K562 (cell line): Measurements from ENCODE around the gene CACNA1C. TPM values are rescaled to one million over a fixed set of nuclear protein-coding genes. Genes with fewer than 3 reads are reported as not detected.

Experiments used
- ATAC-seq: fragments of 200-7000 bp; cut with Tn5 transposase; 3 replicates; pipeline ENCODE4 v1.9.1; 2020; ENCODE audit warnings: moderate library complexity
- BruUV-seq: library from RNA; stranded (reverse); fragments of 400-500 nt; replicated peaks from 2 replicates; lab custom pipeline; 2021; lab: Mats Ljungman, UMichigan
- CTCF ChIA-PET: fragments of 300-600 bp; formaldehyde crosslinking; extraction: SDS; loops from one replicate; lab custom pipeline; 2021; ENCODE audit warnings: low intra/inter-chr PET ratio; lab: Yijun Ruan, JAX
- POLR2A ChIA-PET: fragments of 300-600, 350-650 bp; sonication (Branson Sonifier 250); formaldehyde crosslinking; extraction: SDS; loops from one replicate; lab custom pipeline; 2021; ENCODE audit warnings: antibody characterized with exemption, inconsistent platforms; lab: Yijun Ruan, JAX
- DNase-seq, 4 experiments: peaks; one replicate each; pipeline versions ENCODE4 v3.0.0 to v3.0.0-alpha.2; 2011 to 2018; ENCODE audit warnings: low spot score in 3 of 4, mixed read lengths in 3 of 4; ENCODE audit errors: extremely low read depth in 1 of 4
- FAIRE-seq: peaks from 2 replicates; lab custom pipeline; 2011; peaks lifted over from hg19 to GRCh38; lab: Jason Lieb, UNC
- H2AFZ ChIP-seq: 2 replicates; pipeline ENCODE4 v1.6.0; 2011; ENCODE audit warnings: low read depth, low read length, control low read depth, inconsistent platforms
- H3K27ac ChIP-seq: fragments of 200-600 bp; 3 replicates; pipeline ENCODE4 v1.8.0; 2011; ENCODE audit warnings: low read depth, mild to moderate bottlenecking, control low read depth, inconsistent platforms, low read length, moderate library complexity, mixed read lengths; ENCODE audit errors: extremely low read depth
- H3K27me3 ChIP-seq, 2 experiments: fragments of 300-600 bp in 1 of 2; 2 replicates in 1 of 2; 3 replicates in 1 of 2; pipeline versions ENCODE4 v1.6.0 to v1.8.0; 2011; ENCODE audit warnings: inconsistent platforms in 2 of 2, low read length in 2 of 2, mild to moderate bottlenecking in 1 of 2, mixed read lengths in 1 of 2, moderate library complexity in 1 of 2; ENCODE audit not compliant: control insufficient read depth in 2 of 2, insufficient read depth in 2 of 2
- H3K36me3 ChIP-seq: fragments of 300-600 bp; 3 replicates; pipeline ENCODE4 v1.8.0; 2011; ENCODE audit warnings: mild to moderate bottlenecking, low read length, inconsistent platforms; ENCODE audit not compliant: control insufficient read depth, insufficient read depth
- H3K4me1 ChIP-seq, 2 experiments: fragments of 200-600 bp in 1 of 2; replicated peaks in 1 of 2; 2 replicates in 1 of 2; 3 replicates in 1 of 2; pipeline versions ENCODE4 v1.5.1 to v1.8.0; 2011; ENCODE audit warnings: inconsistent platforms in 2 of 2, low read length in 2 of 2, mild to moderate bottlenecking in 1 of 2, mixed read lengths in 1 of 2, moderate library complexity in 1 of 2; ENCODE audit not compliant: control insufficient read depth in 2 of 2, insufficient read depth in 2 of 2
- H3K4me2 ChIP-seq: 2 replicates; pipeline ENCODE4 v1.6.1; 2011; ENCODE audit warnings: low read length, control low read depth, inconsistent platforms, mixed read lengths; ENCODE audit not compliant: insufficient read depth
- H3K4me3 ChIP-seq: fragments of 200-600 bp; sonication (generic), shearing (Covaris generic); 2 replicates; pipeline ENCODE4 v1.5.1; 2016; ENCODE audit warnings: control low read depth, inconsistent platforms
- H3K79me2 ChIP-seq: fragments of 200-600 bp; 3 replicates; pipeline ENCODE4 v1.8.0; 2011; ENCODE audit warnings: low read length, inconsistent platforms; ENCODE audit not compliant: control insufficient read depth, insufficient read depth
- H3K9ac ChIP-seq, 2 experiments: 2 replicates each; pipeline versions ENCODE4 v1.6.0 to v1.6.1; 2011; ENCODE audit warnings: low read depth in 2 of 2, low read length in 2 of 2, control low read depth in 1 of 2, inconsistent platforms in 1 of 2, mild to moderate bottlenecking in 1 of 2, mixed read lengths in 1 of 2; ENCODE audit not compliant: insufficient read depth in 1 of 2
- H3K9me1 ChIP-seq: one replicate; pipeline ENCODE4 v1.6.0; 2011; ENCODE audit warnings: inconsistent platforms, mild to moderate bottlenecking, low read length, moderate library complexity; ENCODE audit not compliant: control insufficient read depth, insufficient read depth
- H3K9me3 ChIP-seq: replicated peaks from 2 replicates; pipeline ENCODE4 v1.5.1; 2011; ENCODE audit warnings: low read depth, low read length, inconsistent platforms; ENCODE audit not compliant: control insufficient read depth, insufficient read depth
- H4K20me1 ChIP-seq: replicated peaks from 2 replicates; pipeline ENCODE4 v1.6.1; 2011; ENCODE audit warnings: low read length, inconsistent platforms, mixed read lengths; ENCODE audit not compliant: control insufficient read depth, insufficient read depth
- HLTF ChIP-seq: fragments of 450-650 bp; IDR thresholded peaks from 2 replicates; pipeline ENCODE4 v1.6.1; 2016
- HMG20A ChIP-seq: fragments of 450-650 bp; formaldehyde crosslinking; conservative IDR thresholded peaks from 2 replicates; pipeline ENCODE4 v1.4.0; 2020; ENCODE audit warnings: mild to moderate bottlenecking, mixed read lengths
- ILK ChIP-seq: fragments of 450-650 bp; IDR thresholded peaks from 2 replicates; pipeline ENCODE4 v1.6.1; 2016; ENCODE audit warnings: missing genetic modification characterization, low read depth, mild to moderate bottlenecking, missing compliant biosample characterization, moderate library complexity, borderline replicate concordance
- PCBP2 ChIP-seq: fragments of 200-400 bp; formaldehyde crosslinking; IDR thresholded peaks from 2 replicates; pipeline ENCODE4 v1.6.1; 2018; ENCODE audit warnings: low read length, low read depth, mild to moderate bottlenecking, moderate library complexity; ENCODE audit not compliant: poor library complexity, severe bottlenecking
- PTRF ChIP-seq: fragments of 450-650 bp; IDR thresholded peaks from 2 replicates; pipeline ENCODE4 v1.6.1; 2016; ENCODE audit warnings: mild to moderate bottlenecking, missing genetic modification characterization, missing compliant biosample characterization
- RB1 ChIP-seq: fragments of 450-650 bp; IDR thresholded peaks from 2 replicates; pipeline ENCODE4 v1.6.1; 2017; ENCODE audit warnings: low read depth, mild to moderate bottlenecking
- RBM25 ChIP-seq: fragments of 200-400 bp; formaldehyde crosslinking; IDR thresholded peaks from 2 replicates; pipeline ENCODE4 v1.6.1; 2018; ENCODE audit warnings: low read length, low read depth, moderate library complexity; ENCODE audit not compliant: severe bottlenecking
- RNF2 ChIP-seq: sonication (generic); IDR thresholded peaks from 2 replicates; pipeline ENCODE4 v1.6.1; 2016
- SIX5 ChIP-seq, 2 experiments: IDR thresholded peaks; 2 replicates each; pipeline ENCODE4 v1.6.1; 2011; ENCODE audit warnings: low read length in 2 of 2, borderline replicate concordance in 1 of 2, low read depth in 1 of 2, mild to moderate bottlenecking in 1 of 2, moderate library complexity in 1 of 2; ENCODE audit not compliant: insufficient read depth in 1 of 2
- SOX6 ChIP-seq: fragments of 450-650 bp; IDR thresholded peaks from 2 replicates; pipeline ENCODE4 v1.6.1; 2014; ENCODE audit warnings: mild to moderate bottlenecking
- ZBTB17 ChIP-seq: fragments of 450-650 bp; formaldehyde crosslinking; IDR thresholded peaks from 2 replicates; pipeline ENCODE4 v1.4.0; 2020; ENCODE audit warnings: mild to moderate bottlenecking
- ZNF707 ChIP-seq: fragments of 250-450 bp; sonication (Bioruptor Pico); conservative IDR thresholded peaks from 2 replicates; pipeline ENCODE4 v1.8.0; 2022; ENCODE audit warnings: inconsistent platforms, mild to moderate bottlenecking, moderate library complexity
- ZNF75A ChIP-seq: fragments of 450-650 bp; formaldehyde crosslinking; IDR thresholded peaks from 2 replicates; pipeline ENCODE4 v1.4.0; 2020; ENCODE audit warnings: mild to moderate bottlenecking
- WGBS: fragments of 100-300 bp; shearing (Covaris generic); methylation state at CpG from one replicate; pipeline ENCODE4 v1.1.6; 2016; ENCODE audit warnings: low coverage, mixed read lengths; ENCODE audit not compliant: insufficient coverage; ENCODE audit errors: missing lambda C conversion rate; 5-methylcytosine and 5-hydroxymethylcytosine counted together
- in situ Hi-C: fragments of 300-500 bp; cut with MboI; formaldehyde crosslinking; loops from 4 replicates; pipeline ENCODE4 v1.15.0; 2018; ENCODE audit warnings: inconsistent platforms, mixed read lengths
- intact Hi-C: fragments of 100-400 bp; cut with micrococcal nuclease; formaldehyde crosslinking; loops from 2 replicates; pipeline ENCODE4 v1.14.2; 2022
- polyA plus RNA-seq, 8 experiments: library from polyadenylated mRNA; depleted of rRNA in 4 of 8; stranded (reverse) in 5 of 8; unstranded in 3 of 8; fragments of >200 nt; fragmentation: Nextera tagmentation in 2 of 8; fragmentation: Illumina TruSeq in 1 of 8; extraction: Ambion mirVana in 2 of 8; extraction: Trizol in 1 of 8; gene quantifications; 2 replicates each; pipeline versions ENCODE4 v1.2.1 to v1.2.3, GENCODE V29; 2011 to 2014; ENCODE audit warnings: inconsistent platforms in 1 of 8, missing spikeins in 1 of 8
- total RNA-seq, 7 experiments: library from RNA; depleted of rRNA in 6 of 7; stranded (reverse); fragments of >200 nt in 6 of 7; fragmentation: Illumina TruSeq in 2 of 7; extraction: Trizol in 2 of 7; gene quantifications; 2 replicates each; pipeline versions ENCODE4 v1.2.1 to v1.2.3, GENCODE V29; 2011 to 2021; ENCODE audit warnings: low replicate concordance in 1 of 7
- TF ChIP-seq, protein P1 (sequence below), 2 experiments: fragments of 450-650 bp; IDR thresholded peaks; 2 replicates each; pipeline ENCODE4 v1.6.1; 2016
- TF ChIP-seq, protein P2 (sequence below): fragments of 200-800 bp; sonication (Bioruptor generic); IDR thresholded peaks from 2 replicates; pipeline ENCODE4 v1.6.1; 2017; ENCODE audit warnings: missing genetic modification characterization, missing compliant biosample characterization
- TF ChIP-seq, protein P3 (sequence below): fragments of 150-350 bp; conservative IDR thresholded peaks from 2 replicates; pipeline ENCODE4 v1.6.1; 2014; ENCODE audit warnings: low read length
- TF ChIP-seq, protein P4 (sequence below): fragments of 250-450 bp; sonication (Bioruptor Pico); IDR thresholded peaks from 2 replicates; pipeline ENCODE4 v1.8.0; 2022; ENCODE audit warnings: inconsistent platforms

Gene CACNA1C
- total and polyA plus RNA-seq, 9 of the 15 experiments (the other 6 are each of a cell fraction or from before 2014, with no cell fraction given) = not detected

DNA sequence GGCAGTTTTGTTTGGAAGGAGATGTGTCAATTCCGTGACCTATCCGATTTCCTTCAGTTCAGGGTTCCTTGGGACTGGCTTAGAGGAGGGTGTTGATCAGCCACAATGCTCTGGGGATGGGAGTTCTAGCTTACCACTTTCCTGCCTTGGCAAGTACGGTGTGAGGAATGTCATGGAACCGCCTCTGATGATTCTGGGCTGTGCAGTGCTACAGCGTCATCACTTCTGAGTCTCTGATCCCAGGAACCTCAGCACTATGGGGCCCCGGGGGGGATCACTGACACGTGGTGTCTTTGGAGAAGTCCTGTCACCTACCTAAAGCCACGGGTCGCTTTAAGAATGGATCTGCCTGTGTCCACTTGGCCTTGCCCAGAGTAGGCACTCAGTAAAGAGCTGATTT is 470.5 kb downstream of the CACNA1C start:
- Histone ChIP-seq H3K27me3 (peaks cover 0 to 15% of the 10 kb centered on the region in 2 experiments; a peak in 2 of 5 replicates), H3K4me1 (no peaks in the 10 kb centered on the region), H4K20me1 (no peaks in the 10 kb centered on the region), H3K27ac (no peak overlapping the region), H3K9me1 (no peaks in the 10 kb centered on the region), H3K79me2 (no peaks in the 10 kb centered on the region), H3K36me3 (no peaks in the 10 kb centered on the region), H3K9ac (no peak overlapping the region), H3K9me3 (no peaks in the 10 kb centered on the region), H3K4me3 (no peak overlapping the region), H3K4me2 (no peak overlapping the region), H2AFZ (no peak overlapping the region)
- in situ Hi-C loops = no loop called here
- 0% methylated on average over 9 of the region's 9 CpGs for WGBS
- DNase-seq = no peak
- ChIA-PET CTCF (no interaction called here), POLR2A (interaction anchor here (0.6 kb wide), 1 partner anchor 376 kb away, joined by 5 read pairs; no protein-coding TSS in a partner anchor)
- no TSS peak for BruUV-seq
- no peak for ATAC-seq
- intact Hi-C loops = no loop called here
- no peak for FAIRE-seq
- TF ChIP-seq ZNF707 (CRISPR knock-in tag) = no peak
- no peak for TF ChIP-seq PCBP2
- no peak for TF ChIP-seq ZBTB17 (CRISPR knock-in tag)
- TF ChIP-seq, protein P1, sequence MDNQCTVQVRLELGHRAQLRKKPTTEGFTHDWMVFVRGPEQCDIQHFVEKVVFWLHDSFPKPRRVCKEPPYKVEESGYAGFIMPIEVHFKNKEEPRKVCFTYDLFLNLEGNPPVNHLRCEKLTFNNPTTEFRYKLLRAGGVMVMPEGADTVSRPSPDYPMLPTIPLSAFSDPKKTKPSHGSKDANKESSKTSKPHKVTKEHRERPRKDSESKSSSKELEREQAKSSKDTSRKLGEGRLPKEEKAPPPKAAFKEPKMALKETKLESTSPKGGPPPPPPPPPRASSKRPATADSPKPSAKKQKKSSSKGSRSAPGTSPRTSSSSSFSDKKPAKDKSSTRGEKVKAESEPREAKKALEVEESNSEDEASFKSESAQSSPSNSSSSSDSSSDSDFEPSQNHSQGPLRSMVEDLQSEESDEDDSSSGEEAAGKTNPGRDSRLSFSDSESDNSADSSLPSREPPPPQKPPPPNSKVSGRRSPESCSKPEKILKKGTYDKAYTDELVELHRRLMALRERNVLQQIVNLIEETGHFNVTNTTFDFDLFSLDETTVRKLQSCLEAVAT (IDR thresholded peaks at IDR 0.05) = no peak
- no peak for TF ChIP-seq ZNF75A (CRISPR knock-in tag)
- no peak for TF ChIP-seq ILK
- no peak for TF ChIP-seq SOX6
- TF ChIP-seq, protein P2, sequence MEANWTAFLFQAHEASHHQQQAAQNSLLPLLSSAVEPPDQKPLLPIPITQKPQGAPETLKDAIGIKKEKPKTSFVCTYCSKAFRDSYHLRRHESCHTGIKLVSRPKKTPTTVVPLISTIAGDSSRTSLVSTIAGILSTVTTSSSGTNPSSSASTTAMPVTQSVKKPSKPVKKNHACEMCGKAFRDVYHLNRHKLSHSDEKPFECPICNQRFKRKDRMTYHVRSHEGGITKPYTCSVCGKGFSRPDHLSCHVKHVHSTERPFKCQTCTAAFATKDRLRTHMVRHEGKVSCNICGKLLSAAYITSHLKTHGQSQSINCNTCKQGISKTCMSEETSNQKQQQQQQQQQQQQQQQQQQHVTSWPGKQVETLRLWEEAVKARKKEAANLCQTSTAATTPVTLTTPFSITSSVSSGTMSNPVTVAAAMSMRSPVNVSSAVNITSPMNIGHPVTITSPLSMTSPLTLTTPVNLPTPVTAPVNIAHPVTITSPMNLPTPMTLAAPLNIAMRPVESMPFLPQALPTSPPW = no peak
- TF ChIP-seq HMG20A (CRISPR knock-in tag) = no peak
- no peak for TF ChIP-seq RB1
- TF ChIP-seq PTRF (tag) = no peak
- TF ChIP-seq, protein P3, sequence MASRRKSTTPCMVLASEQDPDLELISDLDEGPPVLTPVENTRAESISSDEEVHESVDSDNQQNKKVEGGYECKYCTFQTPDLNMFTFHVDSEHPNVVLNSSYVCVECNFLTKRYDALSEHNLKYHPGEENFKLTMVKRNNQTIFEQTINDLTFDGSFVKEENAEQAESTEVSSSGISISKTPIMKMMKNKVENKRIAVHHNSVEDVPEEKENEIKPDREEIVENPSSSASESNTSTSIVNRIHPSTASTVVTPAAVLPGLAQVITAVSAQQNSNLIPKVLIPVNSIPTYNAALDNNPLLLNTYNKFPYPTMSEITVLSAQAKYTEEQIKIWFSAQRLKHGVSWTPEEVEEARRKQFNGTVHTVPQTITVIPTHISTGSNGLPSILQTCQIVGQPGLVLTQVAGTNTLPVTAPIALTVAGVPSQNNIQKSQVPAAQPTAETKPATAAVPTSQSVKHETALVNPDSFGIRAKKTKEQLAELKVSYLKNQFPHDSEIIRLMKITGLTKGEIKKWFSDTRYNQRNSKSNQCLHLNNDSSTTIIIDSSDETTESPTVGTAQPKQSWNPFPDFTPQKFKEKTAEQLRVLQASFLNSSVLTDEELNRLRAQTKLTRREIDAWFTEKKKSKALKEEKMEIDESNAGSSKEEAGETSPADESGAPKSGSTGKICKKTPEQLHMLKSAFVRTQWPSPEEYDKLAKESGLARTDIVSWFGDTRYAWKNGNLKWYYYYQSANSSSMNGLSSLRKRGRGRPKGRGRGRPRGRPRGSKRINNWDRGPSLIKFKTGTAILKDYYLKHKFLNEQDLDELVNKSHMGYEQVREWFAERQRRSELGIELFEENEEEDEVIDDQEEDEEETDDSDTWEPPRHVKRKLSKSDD = no peak
- no peak for TF ChIP-seq RBM25
- no peak for TF ChIP-seq SIX5 (IDR thresholded peaks at IDR 0.05; ENCODE audit: borderline replicate concordance in 1 of 2, insufficient read depth in 1 of 2, low read depth in 1 of 2, low read length in 2 of 2)
- TF ChIP-seq RNF2 = no peak
- TF ChIP-seq HLTF = no peak
- TF ChIP-seq, protein P4, sequence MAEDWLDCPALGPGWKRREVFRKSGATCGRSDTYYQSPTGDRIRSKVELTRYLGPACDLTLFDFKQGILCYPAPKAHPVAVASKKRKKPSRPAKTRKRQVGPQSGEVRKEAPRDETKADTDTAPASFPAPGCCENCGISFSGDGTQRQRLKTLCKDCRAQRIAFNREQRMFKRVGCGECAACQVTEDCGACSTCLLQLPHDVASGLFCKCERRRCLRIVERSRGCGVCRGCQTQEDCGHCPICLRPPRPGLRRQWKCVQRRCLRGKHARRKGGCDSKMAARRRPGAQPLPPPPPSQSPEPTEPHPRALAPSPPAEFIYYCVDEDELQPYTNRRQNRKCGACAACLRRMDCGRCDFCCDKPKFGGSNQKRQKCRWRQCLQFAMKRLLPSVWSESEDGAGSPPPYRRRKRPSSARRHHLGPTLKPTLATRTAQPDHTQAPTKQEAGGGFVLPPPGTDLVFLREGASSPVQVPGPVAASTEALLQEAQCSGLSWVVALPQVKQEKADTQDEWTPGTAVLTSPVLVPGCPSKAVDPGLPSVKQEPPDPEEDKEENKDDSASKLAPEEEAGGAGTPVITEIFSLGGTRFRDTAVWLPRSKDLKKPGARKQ (CRISPR knock-in tag) = no peak
